Measurements from ENCODE around the gene TMEM81. TPM values are rescaled to one million over a fixed set of nuclear protein-coding genes. Genes with fewer than 3 reads are reported as not detected.

TMEM81 gene
- total and polyA plus RNA-seq, 9 donors: 0.92 to 4.2 (median 2.2) TPM

DNA sequence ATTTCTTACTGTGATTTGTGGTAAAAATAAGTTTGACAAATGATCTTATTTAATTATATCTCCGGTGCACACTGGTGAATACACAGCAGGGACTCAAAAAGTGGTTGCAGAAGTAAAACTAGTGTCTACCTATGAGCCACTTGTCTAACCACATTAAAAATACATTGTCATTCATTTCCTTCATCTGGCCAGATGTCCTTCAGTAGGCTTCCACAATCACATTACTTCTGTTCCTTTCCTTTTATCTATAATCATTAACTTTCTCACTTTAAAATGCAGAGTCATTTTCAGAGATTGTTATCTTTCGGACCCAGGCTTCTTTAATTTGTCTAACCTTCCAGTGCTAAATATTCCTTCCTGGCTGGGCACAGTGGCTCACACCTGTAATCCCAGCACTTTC lies 34.5 kb upstream of the TMEM81 start:
- no peak overlapping the region for H3K4me3 ChIP-seq
- intact Hi-C loops (cut with DNase I): no loop called here
- no peak for DNase-seq
- H3K27me3 ChIP-seq: no peaks in the 10 kb centered on the region
- WGBS, 3 donors: 84 to 88% (median 84%) methylated on average over 2 of the region's 2 CpGs
- no peaks in the 10 kb centered on the region for H3K9me3 ChIP-seq
- TF ChIP-seq EP300 (IDR thresholded peaks at IDR 0.05): no peak
- TF ChIP-seq, protein P1, sequence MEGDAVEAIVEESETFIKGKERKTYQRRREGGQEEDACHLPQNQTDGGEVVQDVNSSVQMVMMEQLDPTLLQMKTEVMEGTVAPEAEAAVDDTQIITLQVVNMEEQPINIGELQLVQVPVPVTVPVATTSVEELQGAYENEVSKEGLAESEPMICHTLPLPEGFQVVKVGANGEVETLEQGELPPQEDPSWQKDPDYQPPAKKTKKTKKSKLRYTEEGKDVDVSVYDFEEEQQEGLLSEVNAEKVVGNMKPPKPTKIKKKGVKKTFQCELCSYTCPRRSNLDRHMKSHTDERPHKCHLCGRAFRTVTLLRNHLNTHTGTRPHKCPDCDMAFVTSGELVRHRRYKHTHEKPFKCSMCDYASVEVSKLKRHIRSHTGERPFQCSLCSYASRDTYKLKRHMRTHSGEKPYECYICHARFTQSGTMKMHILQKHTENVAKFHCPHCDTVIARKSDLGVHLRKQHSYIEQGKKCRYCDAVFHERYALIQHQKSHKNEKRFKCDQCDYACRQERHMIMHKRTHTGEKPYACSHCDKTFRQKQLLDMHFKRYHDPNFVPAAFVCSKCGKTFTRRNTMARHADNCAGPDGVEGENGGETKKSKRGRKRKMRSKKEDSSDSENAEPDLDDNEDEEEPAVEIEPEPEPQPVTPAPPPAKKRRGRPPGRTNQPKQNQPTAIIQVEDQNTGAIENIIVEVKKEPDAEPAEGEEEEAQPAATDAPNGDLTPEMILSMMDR (IDR thresholded peaks at IDR 0.05): no peak
- no peak for TF ChIP-seq POLR2A (IDR thresholded peaks at IDR 0.05)
- H3K4me1 ChIP-seq (ENCODE audit: insufficient read depth): peaks cover 9% of the 10 kb centered on the region
- H3K36me3 ChIP-seq: no peaks in the 10 kb centered on the region
- H3K27ac ChIP-seq: no peak overlapping the region

DNA sequence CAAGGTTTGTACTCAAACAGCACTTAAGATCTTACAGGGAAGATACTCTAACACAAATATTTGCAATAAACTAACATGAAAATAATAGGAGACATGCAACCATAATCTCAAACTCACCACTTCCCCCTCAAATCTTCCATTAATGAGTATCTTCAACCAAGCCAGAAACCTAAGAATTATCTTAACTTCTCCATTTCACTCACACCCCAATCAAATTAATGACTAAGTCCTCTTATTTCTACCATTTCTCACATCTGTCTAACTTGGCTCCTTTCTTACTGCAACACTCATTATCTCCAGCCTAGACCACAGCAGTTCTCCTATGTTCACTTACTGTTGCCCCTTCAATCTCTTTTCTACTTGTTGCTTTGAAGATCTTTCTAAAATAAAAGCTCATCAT lies 27.1 kb upstream of the TMEM81 start:
- Histone ChIP-seq H3K4me3 (no peak overlapping the region), H3K27ac (no peak overlapping the region), H3K9me3 (no peaks in the 10 kb centered on the region), H3K4me1 (ENCODE audit: insufficient read depth) (no peaks in the 10 kb centered on the region), H3K27me3 (no peaks in the 10 kb centered on the region), H3K36me3 (no peaks in the 10 kb centered on the region)
- TF ChIP-seq, protein P1 (IDR thresholded peaks at IDR 0.05): no peak
- TF ChIP-seq POLR2A (IDR thresholded peaks at IDR 0.05): no peak
- no peak for TF ChIP-seq EP300 (IDR thresholded peaks at IDR 0.05)
- DNase-seq: no peak
- intact Hi-C loops (cut with DNase I): no loop called here

DNA sequence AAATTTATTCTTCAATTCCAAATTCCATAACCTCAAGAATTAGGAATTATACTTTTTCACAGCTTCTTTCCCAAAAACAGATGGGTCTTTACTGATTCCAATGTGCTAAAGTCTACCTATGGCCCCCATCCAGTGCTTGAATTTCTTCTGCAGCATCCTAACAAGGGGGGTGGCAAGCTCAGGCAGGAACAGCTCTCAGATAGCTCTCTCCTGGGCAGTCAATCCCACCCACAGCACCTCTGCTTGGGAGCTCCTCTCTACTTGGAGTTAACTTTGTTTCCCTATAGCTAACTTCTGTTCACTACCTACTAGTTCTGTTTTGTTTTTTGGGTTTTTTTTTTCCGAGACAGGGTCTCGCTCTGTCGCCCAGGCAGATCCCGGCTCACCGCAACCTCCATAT lies 25.5 kb upstream of the TMEM81 start:
- TF ChIP-seq, protein P1 (IDR thresholded peaks at IDR 0.05): no peak
- TF ChIP-seq EP300 (IDR thresholded peaks at IDR 0.05): no peak
- no peak for TF ChIP-seq POLR2A (IDR thresholded peaks at IDR 0.05)
- intact Hi-C loops (cut with DNase I): no loop called here
- Histone ChIP-seq H3K4me3 (no peak overlapping the region), H3K27me3 (no peaks in the 10 kb centered on the region), H3K27ac (no peak overlapping the region), H3K36me3 (no peaks in the 10 kb centered on the region), H3K4me1 (ENCODE audit: insufficient read depth) (no peaks in the 10 kb centered on the region), H3K9me3 (no peaks in the 10 kb centered on the region)
- DNase-seq: no peak
- 96 to 98% (median 97%) methylated on average over 5 of the region's 5 CpGs for WGBS, 3 donors

- Histone ChIP-seq H3K9me3 (no peaks in the 10 kb centered on the region), H3K4me3 (no peak overlapping the region), H3K27me3 (no peaks in the 10 kb centered on the region), H3K36me3 (no peaks in the 10 kb centered on the region), H3K27ac (no peak overlapping the region), H3K4me1 (ENCODE audit: insufficient read depth) (no peaks in the 10 kb centered on the region)
- intact Hi-C loops (cut with DNase I): no loop called here
- WGBS, 3 donors: 84 to 98% (median 92%) methylated on average over 1 of the region's 1 CpG
- TF ChIP-seq EP300 (IDR thresholded peaks at IDR 0.05): no peak
- no peak for DNase-seq
Observed at GRCh38 chr1:205109269-205109668, 25.0 kb upstream of the TMEM81 start.

DNA sequence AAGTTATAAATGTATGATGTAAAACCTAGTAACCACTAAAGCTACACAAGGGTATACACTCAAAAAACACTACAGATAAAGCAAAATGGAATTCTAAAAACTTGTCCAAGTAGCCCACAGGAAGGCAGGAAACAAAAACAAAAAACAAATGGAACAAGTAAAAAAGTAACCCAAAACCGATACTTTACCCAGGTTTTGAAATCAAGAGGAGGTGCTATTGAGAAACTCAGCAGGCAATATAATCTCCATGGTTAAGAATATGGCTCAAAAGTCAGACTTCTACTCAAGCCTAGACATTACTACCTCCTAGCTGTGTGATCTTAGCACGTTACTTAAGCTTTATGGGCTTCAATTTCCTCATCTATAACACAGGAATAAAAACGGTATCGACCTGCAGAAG lies 24.2 kb upstream of the TMEM81 start:
- no peak overlapping the region for H3K4me3 ChIP-seq
- intact Hi-C loops (cut with DNase I): no loop called here
- no peaks in the 10 kb centered on the region for H3K4me1 ChIP-seq (ENCODE audit: insufficient read depth)
- no peak for DNase-seq
- H3K9me3 ChIP-seq: no peaks in the 10 kb centered on the region
- no peaks in the 10 kb centered on the region for H3K27me3 ChIP-seq
- no peaks in the 10 kb centered on the region for H3K36me3 ChIP-seq
- 75 to 81% (median 80%) methylated on average over 4 of the region's 4 CpGs for WGBS, 3 donors
- no peak overlapping the region for H3K27ac ChIP-seq
- TF ChIP-seq POLR2A (IDR thresholded peaks at IDR 0.05) (no peak), EP300 (IDR thresholded peaks at IDR 0.05) (no peak)
- TF ChIP-seq, protein P1 (IDR thresholded peaks at IDR 0.05): no peak
